ENCODE results near the gene ADAMTS9.

ADAMTS9 gene

DNA sequence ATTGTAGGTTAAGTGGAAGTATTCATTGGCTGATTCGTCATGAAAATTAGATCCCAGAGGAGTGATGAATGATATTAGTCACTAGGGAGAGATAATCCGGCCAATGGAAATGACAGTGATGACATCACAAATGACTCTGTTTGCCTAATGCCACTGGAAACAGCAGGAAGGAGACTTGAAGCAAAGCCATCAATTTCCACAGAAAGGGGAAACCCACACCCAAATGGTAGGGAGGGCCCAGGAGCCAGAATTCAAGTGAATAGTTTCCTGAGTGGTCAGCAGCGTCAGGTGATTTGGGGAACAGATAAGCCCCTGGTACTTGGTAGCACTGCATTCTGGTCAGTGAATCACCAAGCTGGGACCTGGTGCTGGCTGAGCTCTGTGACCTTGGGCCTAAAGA, 3.3 kb upstream of the ADAMTS9 start:
- H3K23ac ChIP-seq (ENCODE audit: low read length in 2 of 2) = no peak overlapping the region
- peaks cover 4% of the 10 kb centered on the region for H3K79me1 ChIP-seq (replicated peaks; ENCODE audit: low read length, poor library complexity, severe bottlenecking)
- no peak overlapping the region for H3K18ac ChIP-seq (ENCODE audit: low read depth in 1 of 2, low read length in 2 of 2)
- no peak overlapping the region for H3K27ac ChIP-seq (ENCODE audit: low read length, poor library complexity, severe bottlenecking)
- H3K9ac ChIP-seq (ENCODE audit: low read length) = no peak overlapping the region
- H2BK120ac ChIP-seq (ENCODE audit: low read depth, low read length) = no peak overlapping the region
- H4K91ac ChIP-seq (ENCODE audit: low read length) = no peak overlapping the region
- H4K8ac ChIP-seq (ENCODE audit: low read length) = no peak overlapping the region
- no peak overlapping the region for H2AK5ac ChIP-seq (ENCODE audit: low read length, severe bottlenecking)
- H2BK5ac ChIP-seq (ENCODE audit: low read depth, low read length, poor library complexity, severe bottlenecking) = no peak overlapping the region
- H3K36me3 ChIP-seq (ENCODE audit: control insufficient read depth in 1 of 2, insufficient read depth in 2 of 2, low read depth in 1 of 2, low read length in 2 of 2) = no peaks in the 10 kb centered on the region
- H3K4ac ChIP-seq (ENCODE audit: low read depth in 1 of 2, low read length in 2 of 2) = no peak overlapping the region
- no peak overlapping the region for H2BK15ac ChIP-seq (ENCODE audit: low read depth, poor library complexity, severe bottlenecking)
- no peaks in the 10 kb centered on the region for H3K9me3 ChIP-seq (ENCODE audit: control insufficient read depth, low read length)
- H3K4me1 ChIP-seq (ENCODE audit: control insufficient read depth, insufficient read depth, low read depth, low read length) = peaks cover 3% of the 10 kb centered on the region
- DNase-seq = peak; percentile 66
- H2AFZ ChIP-seq (ENCODE audit: low read depth, low read length) = no peak overlapping the region
- WGBS = 36% methylated on average over 3 of the region's 3 CpGs
- H3K4me2 ChIP-seq (ENCODE audit: low read length, poor library complexity, severe bottlenecking) = no peak overlapping the region
- H3K4me3 ChIP-seq (ENCODE audit: insufficient read depth in 1 of 2, low read depth in 1 of 2, low read length in 2 of 2) = no peak overlapping the region
- no peak overlapping the region for H3K14ac ChIP-seq (ENCODE audit: low read length in 2 of 2)
- H3K27me3 ChIP-seq (ENCODE audit: control insufficient read depth in 1 of 2, insufficient read depth in 1 of 2, low read length in 2 of 2) = no peaks in the 10 kb centered on the region
- no peak overlapping the region for H2BK12ac ChIP-seq (ENCODE audit: low read length in 2 of 2)

DNA sequence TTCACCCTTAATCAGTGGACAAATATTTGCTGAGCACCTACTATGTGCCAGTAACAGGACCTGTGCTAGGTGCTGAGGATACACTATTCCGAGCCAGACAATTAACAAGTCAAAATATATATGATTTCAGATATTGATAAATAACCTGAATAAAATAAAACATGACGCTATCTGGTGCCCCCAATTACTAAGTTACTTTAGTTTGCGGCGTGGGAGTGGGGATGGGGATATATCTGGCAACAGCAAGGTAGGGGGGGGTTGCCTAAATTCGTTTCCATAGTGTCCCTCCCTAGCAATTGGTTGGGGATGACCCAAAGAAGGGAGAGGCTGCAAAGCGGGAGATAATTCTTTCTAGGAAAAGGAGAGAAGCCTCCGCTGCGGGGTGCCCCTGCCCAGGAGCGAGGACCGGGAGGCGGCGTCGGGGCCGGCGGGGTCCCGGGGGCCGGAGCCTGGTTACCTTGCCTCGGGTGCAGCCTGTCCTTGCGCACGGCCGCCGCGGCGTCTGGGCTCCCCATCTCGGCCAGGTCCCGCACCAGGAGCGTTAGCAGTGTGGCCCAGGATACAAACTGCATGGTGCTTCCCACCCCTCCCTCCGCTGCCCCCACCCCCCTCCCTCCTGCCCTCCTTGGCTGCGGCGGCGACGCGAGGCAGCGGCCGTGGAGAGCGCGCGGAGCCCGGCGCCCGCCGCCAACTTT, 567 bp downstream of the ADAMTS9 start:
- Histone ChIP-seq H3K23ac (ENCODE audit: low read length in 2 of 2) (peak overlapping the region; percentile 44 to 79), H3K36me3 (ENCODE audit: control insufficient read depth in 1 of 2, insufficient read depth in 2 of 2, low read depth in 1 of 2, low read length in 2 of 2) (no peaks in the 10 kb centered on the region), H2BK12ac (ENCODE audit: low read length in 2 of 2) (peak overlapping the region in 1 of 2 experiments; percentile 15), H2AFZ (ENCODE audit: low read depth, low read length) (peak overlapping the region; percentile 51), H2BK15ac (ENCODE audit: low read depth, poor library complexity, severe bottlenecking) (peak overlapping the region; percentile 93), H4K8ac (ENCODE audit: low read length) (peak overlapping the region; percentile 69), H3K14ac (ENCODE audit: low read length in 2 of 2) (peak overlapping the region in 1 of 2 experiments; percentile 96), H3K27me3 (ENCODE audit: control insufficient read depth in 1 of 2, insufficient read depth in 1 of 2, low read length in 2 of 2) (no peaks in the 10 kb centered on the region), H3K4ac (ENCODE audit: low read depth in 1 of 2, low read length in 2 of 2) (peak overlapping the region; percentile 67 to 80), H4K91ac (ENCODE audit: low read length) (peak overlapping the region; percentile 80), H2AK5ac (ENCODE audit: low read length, severe bottlenecking) (no peak overlapping the region), H3K4me1 (ENCODE audit: control insufficient read depth, insufficient read depth, low read depth, low read length) (peaks cover 3% of the 10 kb centered on the region), H3K9me3 (ENCODE audit: control insufficient read depth, low read length) (no peaks in the 10 kb centered on the region), H3K18ac (ENCODE audit: low read depth in 1 of 2, low read length in 2 of 2) (peak overlapping the region; percentile 81 to 93), H2BK120ac (ENCODE audit: low read depth, low read length) (peak overlapping the region; percentile 84), H3K27ac (ENCODE audit: low read length, poor library complexity, severe bottlenecking) (peak overlapping the region; percentile 83), H3K79me1 (replicated peaks; ENCODE audit: low read length, poor library complexity, severe bottlenecking) (peaks cover 17% of the 10 kb centered on the region), H3K4me2 (ENCODE audit: low read length, poor library complexity, severe bottlenecking) (peak overlapping the region; percentile 80), H3K4me3 (ENCODE audit: insufficient read depth in 1 of 2, low read depth in 1 of 2, low read length in 2 of 2) (peak overlapping the region; percentile 75 to 96), H2BK5ac (ENCODE audit: low read depth, low read length, poor library complexity, severe bottlenecking) (no peak overlapping the region), H3K9ac (ENCODE audit: low read length) (peak overlapping the region; percentile 95)
- DNase-seq = no peak
- 0% methylated on average over 17 of the region's 42 CpGs for WGBS

DNA sequence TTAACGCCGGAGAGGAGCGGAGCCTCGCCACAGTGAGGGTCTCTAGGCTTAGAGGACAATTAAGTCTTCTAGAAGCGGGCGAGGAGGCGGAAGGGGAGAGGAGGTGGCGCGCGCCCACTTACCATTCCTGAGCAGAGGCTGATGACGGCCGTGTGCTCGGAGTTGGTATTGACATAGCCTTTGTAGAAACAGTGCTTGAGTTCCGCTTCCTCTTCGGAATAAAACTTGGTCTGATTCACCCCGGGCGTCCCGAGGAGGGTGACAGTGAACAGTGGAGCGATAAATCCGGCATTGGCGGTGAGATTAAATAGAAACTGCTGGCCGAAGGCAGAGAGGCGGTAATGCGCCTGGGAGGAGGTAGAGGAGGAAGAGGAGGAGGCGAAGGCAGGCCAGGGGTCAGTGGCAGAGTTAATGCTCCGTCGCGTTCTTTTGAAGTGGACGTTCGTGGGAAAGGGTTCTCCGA, 1.3 kb downstream of the ADAMTS9 start:
- under 1% methylated on average over 28 of the region's 31 CpGs for WGBS
- H3K9me3 ChIP-seq (ENCODE audit: control insufficient read depth, low read length) = no peaks in the 10 kb centered on the region
- H3K18ac ChIP-seq (ENCODE audit: low read depth in 1 of 2, low read length in 2 of 2) = peak overlapping the region; percentile 50 to 58
- no peak overlapping the region for H2AK5ac ChIP-seq (ENCODE audit: low read length, severe bottlenecking)
- H3K14ac ChIP-seq (ENCODE audit: low read length in 2 of 2) = peak overlapping the region in 1 of 2 experiments; percentile 28
- H3K23ac ChIP-seq (ENCODE audit: low read length in 2 of 2) = peak overlapping the region; percentile 44 to 90
- peak overlapping the region; percentile 83 for H3K27ac ChIP-seq (ENCODE audit: low read length, poor library complexity, severe bottlenecking)
- H2BK5ac ChIP-seq (ENCODE audit: low read depth, low read length, poor library complexity, severe bottlenecking) = no peak overlapping the region
- H2AFZ ChIP-seq (ENCODE audit: low read depth, low read length) = peak overlapping the region; percentile 32
- H3K4me1 ChIP-seq (ENCODE audit: control insufficient read depth, insufficient read depth, low read depth, low read length) = peaks cover 3% of the 10 kb centered on the region
- peak; percentile 88 for DNase-seq
- no peak overlapping the region for H4K91ac ChIP-seq (ENCODE audit: low read length)
- H3K4me2 ChIP-seq (ENCODE audit: low read length, poor library complexity, severe bottlenecking) = peak overlapping the region; percentile 80
- no peaks in the 10 kb centered on the region for H3K27me3 ChIP-seq (ENCODE audit: control insufficient read depth in 1 of 2, insufficient read depth in 1 of 2, low read length in 2 of 2)
- no peaks in the 10 kb centered on the region for H3K36me3 ChIP-seq (ENCODE audit: control insufficient read depth in 1 of 2, insufficient read depth in 2 of 2, low read depth in 1 of 2, low read length in 2 of 2)
- H3K4me3 ChIP-seq (ENCODE audit: insufficient read depth in 1 of 2, low read depth in 1 of 2, low read length in 2 of 2) = peak overlapping the region; percentile 62 to 96
- no peak overlapping the region for H2BK120ac ChIP-seq (ENCODE audit: low read depth, low read length)
- peaks cover 17% of the 10 kb centered on the region for H3K79me1 ChIP-seq (replicated peaks; ENCODE audit: low read length, poor library complexity, severe bottlenecking)
- peak overlapping the region; percentile 45 for H4K8ac ChIP-seq (ENCODE audit: low read length)
- peak overlapping the region; percentile 95 for H3K9ac ChIP-seq (ENCODE audit: low read length)
- H2BK15ac ChIP-seq (ENCODE audit: low read depth, poor library complexity, severe bottlenecking) = no peak overlapping the region
- H3K4ac ChIP-seq (ENCODE audit: low read depth in 1 of 2, low read length in 2 of 2) = peak overlapping the region in 1 of 2 experiments; percentile 70
- peak overlapping the region in 1 of 2 experiments; percentile 40 for H2BK12ac ChIP-seq (ENCODE audit: low read length in 2 of 2)

DNA sequence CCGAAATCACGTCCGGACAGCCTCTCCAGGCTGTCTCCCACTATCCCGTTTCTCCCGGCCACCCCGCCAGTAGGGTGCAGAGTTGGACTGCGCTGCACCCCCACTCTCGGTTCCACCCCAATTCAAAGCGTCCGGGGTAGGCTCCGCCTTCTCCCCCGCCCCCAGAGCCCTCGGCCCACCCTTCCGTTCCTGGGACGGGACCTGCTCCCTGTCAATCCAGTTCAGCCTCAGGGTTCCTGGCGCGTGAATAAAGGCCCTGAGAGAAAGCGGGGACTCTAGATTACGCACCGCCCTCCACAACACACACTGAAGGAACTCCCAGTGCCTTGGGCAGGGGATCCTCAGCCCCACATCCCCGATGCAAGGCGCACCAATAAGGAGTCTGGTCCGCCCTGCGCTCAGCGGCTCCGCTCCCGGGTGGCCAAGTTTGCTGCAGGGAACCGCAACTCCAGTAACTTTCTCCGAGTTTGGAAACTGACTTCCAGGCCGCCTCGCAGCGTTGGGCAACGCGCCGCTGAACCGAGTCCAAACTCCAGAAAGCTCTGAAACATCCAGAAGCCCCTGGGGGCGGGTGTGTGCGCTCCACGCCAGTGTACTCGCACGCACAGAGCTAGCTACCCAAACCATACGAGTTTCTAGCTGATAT, 1.9 kb downstream of the ADAMTS9 start:
- Histone ChIP-seq H2AFZ (ENCODE audit: low read depth, low read length) (peak overlapping the region; percentile 83), H3K9ac (ENCODE audit: low read length) (peak overlapping the region; percentile 95), H4K91ac (ENCODE audit: low read length) (no peak overlapping the region), H3K27ac (ENCODE audit: low read length, poor library complexity, severe bottlenecking) (peak overlapping the region; percentile 83), H2AK5ac (ENCODE audit: low read length, severe bottlenecking) (no peak overlapping the region), H3K23ac (ENCODE audit: low read length in 2 of 2) (peak overlapping the region in 1 of 2 experiments; percentile 46), H3K4me3 (ENCODE audit: insufficient read depth in 1 of 2, low read depth in 1 of 2, low read length in 2 of 2) (peak overlapping the region; percentile 73 to 96), H2BK15ac (ENCODE audit: low read depth, poor library complexity, severe bottlenecking) (peak overlapping the region; percentile 71), H3K4ac (ENCODE audit: low read depth in 1 of 2, low read length in 2 of 2) (peak overlapping the region; percentile 47 to 70), H3K4me1 (ENCODE audit: control insufficient read depth, insufficient read depth, low read depth, low read length) (peaks cover 3% of the 10 kb centered on the region), H2BK120ac (ENCODE audit: low read depth, low read length) (no peak overlapping the region), H4K8ac (ENCODE audit: low read length) (peak overlapping the region; percentile 45), H2BK12ac (ENCODE audit: low read length in 2 of 2) (peak overlapping the region in 1 of 2 experiments; percentile 40), H2BK5ac (ENCODE audit: low read depth, low read length, poor library complexity, severe bottlenecking) (no peak overlapping the region), H3K27me3 (ENCODE audit: control insufficient read depth in 1 of 2, insufficient read depth in 1 of 2, low read length in 2 of 2) (no peaks in the 10 kb centered on the region), H3K18ac (ENCODE audit: low read depth in 1 of 2, low read length in 2 of 2) (peak overlapping the region; percentile 60 to 86), H3K4me2 (ENCODE audit: low read length, poor library complexity, severe bottlenecking) (peak overlapping the region; percentile 80), H3K9me3 (ENCODE audit: control insufficient read depth, low read length) (no peaks in the 10 kb centered on the region), H3K79me1 (replicated peaks; ENCODE audit: low read length, poor library complexity, severe bottlenecking) (peaks cover 15% of the 10 kb centered on the region), H3K14ac (ENCODE audit: low read length in 2 of 2) (peak overlapping the region in 1 of 2 experiments; percentile 23), H3K36me3 (ENCODE audit: control insufficient read depth in 1 of 2, insufficient read depth in 2 of 2, low read depth in 1 of 2, low read length in 2 of 2) (no peaks in the 10 kb centered on the region)
- under 1% methylated on average over 42 of the region's 42 CpGs for WGBS
- peak; percentile 97 for DNase-seq
